DND-41 (cell line): ENCODE measurements around the gene ENPP1.

Source experiments
- ATAC-seq: fragments of 200-7000 bp; cut with Tn5 transposase; 3 replicates; pipeline ENCODE4 v1.9.1; 2021; ENCODE audit warnings: low read depth; ENCODE audit not compliant: insufficient read depth
- DNase-seq: peaks from one replicate; pipeline ENCODE4 v3.0.0-alpha.2; 2020
- H2AFZ ChIP-seq: 2 replicates; pipeline ENCODE4 v1.6.0; 2012; ENCODE audit warnings: low read depth, low read length
- H3K27ac ChIP-seq: 2 replicates; pipeline ENCODE4 v1.5.1; 2012; ENCODE audit warnings: low read length, inconsistent platforms
- H3K27me3 ChIP-seq: fragments of 200-600 bp; sonication (generic); 2 replicates; pipeline ENCODE4 v1.6.0; 2012; ENCODE audit warnings: low read length, mild to moderate bottlenecking, inconsistent platforms; ENCODE audit not compliant: insufficient read depth, poor library complexity
- H3K36me3 ChIP-seq: 2 replicates; pipeline ENCODE4 v1.5.1; 2012; ENCODE audit warnings: low read length, inconsistent platforms; ENCODE audit not compliant: insufficient read depth
- H3K4me1 ChIP-seq: 2 replicates; pipeline ENCODE4 v1.5.1; 2012; ENCODE audit warnings: mild to moderate bottlenecking, low read length; ENCODE audit not compliant: insufficient read depth
- H3K4me2 ChIP-seq: 2 replicates; pipeline ENCODE4 v1.6.0; 2012; ENCODE audit warnings: mild to moderate bottlenecking, moderate library complexity, low read length, inconsistent platforms; ENCODE audit not compliant: insufficient read depth
- H3K4me3 ChIP-seq, 2 experiments: fragments of 200-600 bp in 1 of 2; shearing (Covaris generic) in 1 of 2; 2 replicates each; pipeline ENCODE4 v1.5.1; 2012 to 2016; ENCODE audit warnings: inconsistent platforms in 2 of 2, low read length in 2 of 2, mild to moderate bottlenecking in 2 of 2, low read depth in 1 of 2, moderate library complexity in 1 of 2
- H3K79me2 ChIP-seq: 2 replicates; pipeline ENCODE4 v1.6.0; 2012; ENCODE audit warnings: low read length, inconsistent platforms; ENCODE audit not compliant: insufficient read depth
- H3K9ac ChIP-seq: 2 replicates; pipeline ENCODE4 v1.6.0; 2012; ENCODE audit warnings: low read depth, mild to moderate bottlenecking, inconsistent platforms, low read length, moderate library complexity
- H3K9me3 ChIP-seq: 2 replicates; pipeline ENCODE4 v1.5.1; 2012; ENCODE audit warnings: low read length, moderate library complexity, mild to moderate bottlenecking, inconsistent platforms; ENCODE audit not compliant: insufficient read depth, severe bottlenecking
- H4K20me1 ChIP-seq: 2 replicates; pipeline ENCODE4 v1.6.0; 2012; ENCODE audit warnings: low read length; ENCODE audit not compliant: insufficient read depth
- EZH2 ChIP-seq: IDR thresholded peaks from 3 replicates; pipeline ENCODE4 v1.6.1; 2012; ENCODE audit warnings: borderline replicate concordance, low read depth, mild to moderate bottlenecking, moderate library complexity, low read length, inconsistent platforms; ENCODE audit not compliant: severe bottlenecking
- TF ChIP-seq, protein P1 (sequence below): IDR thresholded peaks from 2 replicates; pipeline ENCODE4 v1.5.1; 2012; ENCODE audit warnings: borderline replicate concordance, low read length, moderate library complexity, mild to moderate bottlenecking; ENCODE audit not compliant: poor library complexity, severe bottlenecking; ENCODE audit errors: extremely low read depth

ENPP1 gene

GRCh38 chr6:131768964-131769363 lies 38.9 kb upstream of the ENPP1 start:
- Histone ChIP-seq H3K36me3 (no peaks in the 10 kb centered on the region), H4K20me1 (no peaks in the 10 kb centered on the region), H3K4me3 (no peak overlapping the region), H3K27me3 (peaks cover 20% of the 10 kb centered on the region), H3K4me2 (no peak overlapping the region), H3K9me3 (no peaks in the 10 kb centered on the region), H2AFZ (no peak overlapping the region), H3K4me1 (no peaks in the 10 kb centered on the region), H3K27ac (no peak overlapping the region), H3K9ac (no peak overlapping the region), H3K79me2 (no peaks in the 10 kb centered on the region)
- TF ChIP-seq EZH2 = no peak
- TF ChIP-seq, protein P1, sequence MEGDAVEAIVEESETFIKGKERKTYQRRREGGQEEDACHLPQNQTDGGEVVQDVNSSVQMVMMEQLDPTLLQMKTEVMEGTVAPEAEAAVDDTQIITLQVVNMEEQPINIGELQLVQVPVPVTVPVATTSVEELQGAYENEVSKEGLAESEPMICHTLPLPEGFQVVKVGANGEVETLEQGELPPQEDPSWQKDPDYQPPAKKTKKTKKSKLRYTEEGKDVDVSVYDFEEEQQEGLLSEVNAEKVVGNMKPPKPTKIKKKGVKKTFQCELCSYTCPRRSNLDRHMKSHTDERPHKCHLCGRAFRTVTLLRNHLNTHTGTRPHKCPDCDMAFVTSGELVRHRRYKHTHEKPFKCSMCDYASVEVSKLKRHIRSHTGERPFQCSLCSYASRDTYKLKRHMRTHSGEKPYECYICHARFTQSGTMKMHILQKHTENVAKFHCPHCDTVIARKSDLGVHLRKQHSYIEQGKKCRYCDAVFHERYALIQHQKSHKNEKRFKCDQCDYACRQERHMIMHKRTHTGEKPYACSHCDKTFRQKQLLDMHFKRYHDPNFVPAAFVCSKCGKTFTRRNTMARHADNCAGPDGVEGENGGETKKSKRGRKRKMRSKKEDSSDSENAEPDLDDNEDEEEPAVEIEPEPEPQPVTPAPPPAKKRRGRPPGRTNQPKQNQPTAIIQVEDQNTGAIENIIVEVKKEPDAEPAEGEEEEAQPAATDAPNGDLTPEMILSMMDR = no peak
- ATAC-seq (no peak), DNase-seq (no peak)

DNA sequence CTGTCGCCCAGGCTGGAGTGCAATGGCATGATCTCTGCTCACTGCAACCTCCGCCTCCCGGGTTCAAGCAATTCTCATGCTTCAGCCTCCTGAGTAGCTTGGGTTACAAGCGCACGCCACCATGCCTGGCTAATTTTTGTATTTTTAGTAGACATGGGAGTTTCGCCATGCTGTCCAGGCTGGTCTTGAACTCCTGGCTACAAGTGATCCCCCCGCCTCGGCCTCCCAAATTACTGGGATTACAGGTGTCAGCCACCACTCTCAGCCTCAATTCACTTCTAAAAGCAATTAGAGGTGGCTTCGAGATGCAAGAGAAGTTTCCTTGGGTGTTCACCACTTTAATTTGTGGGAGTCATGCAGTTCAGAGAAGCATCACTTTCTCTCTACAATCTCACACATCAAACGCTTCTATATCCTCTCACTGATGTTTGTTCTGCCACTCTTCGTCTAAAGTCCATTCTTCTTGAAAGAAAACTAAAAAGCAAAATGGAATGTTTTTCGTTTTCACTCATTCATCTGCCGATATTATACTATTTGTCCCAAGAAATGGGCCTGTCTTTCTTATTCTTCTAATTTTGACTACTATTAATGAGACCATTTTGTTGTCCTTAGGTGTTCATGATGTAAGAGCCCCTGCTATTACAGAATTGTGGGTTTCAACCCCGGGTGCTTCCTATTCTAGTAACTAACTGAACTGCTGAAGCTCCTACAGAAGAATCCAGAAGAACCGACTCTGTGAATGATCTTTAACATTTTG lies 38.3 kb upstream of the ENPP1 start:
- H3K9ac ChIP-seq = no peak overlapping the region
- no peak overlapping the region for H3K27ac ChIP-seq
- DNase-seq (no peak), ATAC-seq (no peak)
- H3K4me1 ChIP-seq = no peaks in the 10 kb centered on the region
- no peaks in the 10 kb centered on the region for H3K79me2 ChIP-seq
- no peak overlapping the region for H3K4me2 ChIP-seq
- no peaks in the 10 kb centered on the region for H4K20me1 ChIP-seq
- no peak overlapping the region for H2AFZ ChIP-seq
- no peak for TF ChIP-seq EZH2
- TF ChIP-seq, protein P1 = no peak
- no peaks in the 10 kb centered on the region for H3K36me3 ChIP-seq
- H3K4me3 ChIP-seq = no peak overlapping the region
- H3K9me3 ChIP-seq = no peaks in the 10 kb centered on the region
- H3K27me3 ChIP-seq = peaks cover 20% of the 10 kb centered on the region

DNA sequence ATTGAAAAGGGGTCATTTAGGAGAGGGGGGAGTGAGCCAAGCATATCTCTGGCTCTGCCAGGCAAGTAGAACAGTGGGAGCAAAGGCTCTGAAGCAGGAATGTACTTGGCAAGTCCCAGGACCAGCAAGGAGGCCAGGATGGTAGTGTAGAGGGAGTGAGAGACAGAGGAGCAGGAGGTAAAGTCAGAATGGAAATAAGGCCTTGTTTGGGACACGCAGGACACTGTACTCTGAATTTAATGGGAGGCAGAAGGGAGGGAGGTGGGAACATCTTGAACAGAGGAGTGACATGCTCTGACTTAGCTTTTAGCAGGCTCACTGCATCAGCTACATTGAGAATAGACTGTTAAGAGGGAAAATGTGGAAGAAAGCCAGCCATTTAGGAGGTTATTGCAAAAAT lies 37.0 kb upstream of the ENPP1 start:
- H3K27ac ChIP-seq = no peak overlapping the region
- no peak overlapping the region for H3K4me3 ChIP-seq
- no peaks in the 10 kb centered on the region for H3K9me3 ChIP-seq
- H2AFZ ChIP-seq = no peak overlapping the region
- H3K27me3 ChIP-seq = peaks cover 15% of the 10 kb centered on the region
- TF ChIP-seq, protein P1 = no peak
- TF ChIP-seq EZH2 = no peak
- H3K36me3 ChIP-seq = no peaks in the 10 kb centered on the region
- no peaks in the 10 kb centered on the region for H3K79me2 ChIP-seq
- H4K20me1 ChIP-seq = no peaks in the 10 kb centered on the region
- DNase-seq (no peak), ATAC-seq (no peak)
- no peak overlapping the region for H3K9ac ChIP-seq
- no peaks in the 10 kb centered on the region for H3K4me1 ChIP-seq
- H3K4me2 ChIP-seq = no peak overlapping the region
